8988T (cell line): ENCODE measurements around the gene SYT5.
"Not testable (repeated sequence)": the region's sequence is repeated elsewhere in the genome, so short reads cannot be mapped to it uniquely, and the experiment has no call there.

ENCODE experiments used
- DNase-seq: peaks from one replicate; pipeline ENCODE4 v3.0.0; 2011

SYT5 gene

DNA sequence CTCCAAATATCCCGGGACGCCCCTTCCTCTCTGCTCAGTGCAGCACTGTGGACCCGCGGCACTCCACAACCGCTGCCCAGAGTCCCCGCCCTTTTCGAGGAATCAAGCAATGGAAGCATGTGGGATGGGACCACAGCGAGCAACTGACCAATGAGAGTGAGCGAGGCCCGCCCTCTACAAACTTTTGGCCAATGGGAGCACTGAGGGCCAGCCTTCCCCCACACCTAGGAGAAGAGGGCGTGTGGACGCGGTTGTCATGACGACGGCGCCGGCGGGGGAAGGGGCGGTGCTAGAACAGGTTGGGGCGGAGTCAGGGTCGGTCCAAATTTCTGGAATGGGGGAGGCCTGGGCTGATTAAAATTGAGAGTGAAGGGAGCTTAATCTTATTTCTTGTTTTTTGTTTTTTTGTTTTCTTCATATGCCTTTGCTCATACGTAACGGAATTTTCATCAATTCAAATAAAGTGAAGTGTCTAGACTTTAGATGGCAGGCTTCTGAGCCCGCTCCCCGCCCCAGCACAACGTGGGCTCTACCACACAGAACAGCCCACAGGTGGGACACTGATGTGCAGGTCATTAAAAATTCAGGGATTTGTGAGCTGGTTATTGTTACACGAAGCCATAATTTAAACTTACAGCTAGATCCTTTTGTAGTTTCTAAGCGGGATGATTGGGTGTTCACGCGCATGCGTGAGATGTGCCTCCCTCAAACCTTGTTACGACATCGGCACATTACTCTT is 13.4 kb downstream of the SYT5 start, which contains the start of gene DNAAF3:
DNAAF3 (minus strand) TSS at position 84 of the 739 bp plus-strand sequence. CDS start 200 bp downstream, outside the sequence.
- peak; percentile 94 for DNase-seq

DNA sequence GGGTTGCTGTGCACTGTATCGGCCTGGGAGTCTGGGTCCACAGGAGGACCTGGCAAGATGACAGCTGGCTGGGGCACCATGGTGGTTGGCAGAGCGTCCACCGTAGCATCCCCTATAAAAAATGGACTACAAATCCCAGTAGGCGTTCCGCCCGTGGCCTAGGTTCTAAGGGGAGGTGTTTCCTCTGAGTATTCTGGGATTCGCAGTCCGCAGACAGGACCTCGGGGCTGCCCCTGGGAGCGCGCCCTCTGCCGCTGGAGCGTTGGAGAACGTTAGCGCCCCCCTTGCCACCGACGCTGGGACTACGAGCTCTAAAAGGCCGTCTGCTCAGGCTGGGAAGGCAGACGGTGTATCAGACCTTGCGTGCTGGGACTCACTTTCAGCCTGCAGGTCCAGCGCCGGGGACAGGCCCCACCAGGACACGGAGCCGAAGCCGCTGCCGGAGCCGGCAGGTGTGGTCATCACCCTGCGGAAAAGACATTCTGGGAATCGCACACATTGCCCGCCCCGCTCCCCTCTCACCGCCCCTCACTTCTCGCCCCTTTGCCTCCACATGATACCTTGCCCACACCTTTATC is 14.0 kb downstream of the SYT5 start:
- peak; percentile 75 for DNase-seq

DNA sequence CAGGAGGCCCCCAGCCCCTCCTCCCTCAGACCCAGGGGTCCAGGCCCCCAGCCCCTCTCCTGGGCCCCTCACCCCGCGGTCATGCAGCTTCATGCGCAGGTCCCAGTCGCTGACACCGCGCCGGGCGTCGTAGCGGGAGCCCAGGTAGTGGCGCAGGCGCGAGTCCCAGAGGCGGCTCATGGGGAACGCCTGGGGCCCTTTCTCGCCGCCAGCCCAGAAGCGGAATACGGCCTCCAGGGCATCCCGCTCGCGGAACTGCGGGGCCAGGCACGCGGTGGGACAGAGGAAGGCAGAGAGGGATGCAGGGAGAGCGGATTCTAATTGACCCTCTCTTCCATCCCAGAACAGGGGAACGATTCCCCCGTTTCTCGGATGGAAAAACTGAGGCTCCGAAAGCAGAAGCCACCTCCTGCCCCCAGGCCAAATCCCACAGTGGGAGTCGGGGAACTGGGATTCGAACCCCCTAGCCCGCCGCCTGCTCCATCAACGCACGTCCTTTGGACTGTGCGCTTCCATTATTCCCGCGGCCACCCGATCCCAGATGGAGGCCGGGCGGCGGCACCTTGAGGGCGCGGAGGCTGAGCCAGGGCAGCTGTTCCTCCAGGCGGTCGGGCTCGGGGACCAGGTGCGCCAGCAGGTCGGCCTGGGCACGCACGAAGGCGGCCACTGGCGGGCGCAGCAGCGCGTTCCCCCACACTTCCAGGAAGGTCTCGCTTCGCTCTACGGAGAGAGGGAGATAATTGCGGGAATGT is 18.3 kb downstream of the SYT5 start:
- no peak for DNase-seq

DNA sequence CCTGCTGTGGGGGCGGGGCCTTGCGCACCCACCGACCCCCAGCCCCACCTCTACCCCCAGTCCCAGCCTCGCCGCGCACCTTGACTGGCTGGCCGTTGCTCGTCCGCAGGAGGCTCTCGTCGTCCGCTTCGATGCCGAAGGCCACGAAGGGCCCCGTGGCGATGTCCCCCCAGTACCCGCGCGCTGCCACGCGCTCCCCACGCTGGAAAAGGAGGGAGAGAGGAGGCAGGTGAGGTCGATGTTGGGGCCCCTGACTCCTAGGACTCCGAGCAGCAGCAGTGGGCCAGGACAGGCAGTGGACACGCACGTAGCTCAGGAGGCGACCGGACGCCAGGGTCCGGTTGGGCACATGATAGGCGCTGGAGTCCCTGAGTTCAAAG is 19.1 kb downstream of the SYT5 start:
- no peak for DNase-seq

DNA sequence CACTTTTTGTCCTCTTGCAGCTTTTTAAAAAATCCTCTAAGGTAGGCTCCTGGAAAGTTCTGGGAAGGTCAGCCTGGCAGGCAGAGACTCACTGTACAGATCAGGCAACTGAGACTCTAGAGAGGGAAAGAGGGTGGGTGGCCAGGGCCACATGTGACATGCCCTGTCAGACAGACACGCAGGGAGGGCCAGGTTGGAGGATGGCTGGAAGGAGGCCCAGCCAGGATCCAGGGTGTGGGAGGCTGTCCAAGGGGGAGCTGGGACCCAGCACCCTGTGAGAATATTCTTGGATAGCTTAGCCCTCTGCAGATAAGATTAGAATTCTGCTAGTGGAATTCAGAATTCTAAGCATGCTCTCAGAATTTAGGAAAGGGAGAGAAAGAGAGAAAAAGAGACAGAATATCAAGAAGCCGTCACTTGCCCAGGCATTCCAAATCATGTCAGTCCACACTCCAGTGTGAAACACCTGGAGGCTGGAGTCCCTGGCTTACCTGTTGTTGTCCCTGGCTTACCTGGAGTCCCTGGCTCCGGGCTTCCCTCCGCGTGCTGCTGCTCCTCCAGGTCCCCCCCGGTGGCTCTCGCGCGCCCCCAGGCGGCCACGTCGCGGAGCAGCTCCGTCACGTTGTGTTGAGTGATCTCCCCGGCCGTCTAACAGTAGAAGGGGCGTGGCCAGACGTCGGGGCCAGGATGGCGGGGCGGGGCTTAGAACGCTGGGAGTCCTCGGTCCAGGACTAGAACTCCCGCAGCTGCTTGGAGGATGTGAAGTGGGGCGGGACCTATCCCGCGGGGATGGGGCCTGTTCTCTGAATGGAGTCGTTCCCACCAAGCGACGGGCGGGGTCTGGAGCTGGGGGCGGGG is 19.7 kb downstream of the SYT5 start:
- DNase-seq: peak; percentile 97

DNA sequence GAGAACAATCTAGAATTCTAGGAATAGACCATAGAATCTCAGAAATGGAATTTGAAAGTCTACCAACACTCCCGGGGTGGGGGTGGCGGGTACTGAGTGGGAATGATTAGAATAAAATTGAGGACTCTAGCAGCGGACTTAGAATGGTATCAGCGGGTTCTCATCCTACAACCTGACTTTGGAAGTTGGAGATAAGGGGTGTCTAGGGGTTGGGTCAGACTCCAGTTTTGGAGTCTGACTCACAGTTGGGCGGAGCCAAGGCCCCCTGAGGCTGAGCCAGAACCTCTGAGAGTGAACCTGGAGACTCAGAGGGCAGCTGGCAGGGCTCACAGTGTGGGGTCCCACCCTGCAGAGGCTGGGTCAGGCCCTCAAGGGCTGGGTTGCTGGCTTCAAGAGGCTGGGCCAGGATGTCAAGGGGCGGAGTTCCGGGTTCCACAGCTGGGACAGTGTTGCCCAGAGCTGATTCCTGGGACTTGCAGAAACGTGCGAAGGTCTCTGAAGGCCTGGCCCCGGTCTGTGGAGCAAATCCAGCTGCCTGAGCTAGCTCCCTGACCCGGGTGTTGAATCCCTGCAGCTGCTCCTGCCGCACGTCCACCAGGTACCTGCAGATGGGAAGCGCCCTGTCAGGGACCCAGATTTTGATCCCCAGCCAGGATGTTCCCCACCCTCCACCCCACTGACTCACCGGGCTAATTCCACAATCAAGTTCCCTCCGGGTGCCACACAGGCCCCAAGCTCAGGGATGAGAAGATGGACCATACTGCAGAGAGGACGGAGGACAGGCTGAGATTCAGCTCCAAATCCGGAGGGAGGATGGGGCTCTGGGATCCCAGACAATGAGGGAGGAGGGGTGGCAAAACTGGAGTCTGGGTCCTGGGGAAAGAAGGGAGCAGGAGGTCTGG is 21.0 kb downstream of the SYT5 start:
- DNase-seq: no peak

DNA sequence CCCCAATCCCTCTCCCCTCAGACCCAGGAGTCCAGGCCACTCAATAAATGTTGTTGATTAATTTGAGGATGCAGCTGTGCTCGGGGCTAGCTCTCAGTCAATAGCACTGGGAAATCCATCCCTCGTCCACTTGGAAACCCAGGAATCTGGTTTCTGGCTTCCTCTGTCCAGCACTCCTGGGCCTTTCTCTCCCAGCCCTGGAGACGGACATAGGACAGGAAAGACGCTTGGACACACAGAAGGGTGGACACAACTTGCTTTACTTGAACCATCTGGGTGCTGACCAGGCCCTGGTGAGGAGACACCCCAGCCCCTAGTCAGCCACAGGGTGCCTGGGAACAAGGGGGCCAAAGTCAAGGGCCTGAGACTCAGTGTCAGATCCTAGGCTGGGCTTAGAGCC is 21.7 kb downstream of the SYT5 start:
- no peak for DNase-seq

DNA sequence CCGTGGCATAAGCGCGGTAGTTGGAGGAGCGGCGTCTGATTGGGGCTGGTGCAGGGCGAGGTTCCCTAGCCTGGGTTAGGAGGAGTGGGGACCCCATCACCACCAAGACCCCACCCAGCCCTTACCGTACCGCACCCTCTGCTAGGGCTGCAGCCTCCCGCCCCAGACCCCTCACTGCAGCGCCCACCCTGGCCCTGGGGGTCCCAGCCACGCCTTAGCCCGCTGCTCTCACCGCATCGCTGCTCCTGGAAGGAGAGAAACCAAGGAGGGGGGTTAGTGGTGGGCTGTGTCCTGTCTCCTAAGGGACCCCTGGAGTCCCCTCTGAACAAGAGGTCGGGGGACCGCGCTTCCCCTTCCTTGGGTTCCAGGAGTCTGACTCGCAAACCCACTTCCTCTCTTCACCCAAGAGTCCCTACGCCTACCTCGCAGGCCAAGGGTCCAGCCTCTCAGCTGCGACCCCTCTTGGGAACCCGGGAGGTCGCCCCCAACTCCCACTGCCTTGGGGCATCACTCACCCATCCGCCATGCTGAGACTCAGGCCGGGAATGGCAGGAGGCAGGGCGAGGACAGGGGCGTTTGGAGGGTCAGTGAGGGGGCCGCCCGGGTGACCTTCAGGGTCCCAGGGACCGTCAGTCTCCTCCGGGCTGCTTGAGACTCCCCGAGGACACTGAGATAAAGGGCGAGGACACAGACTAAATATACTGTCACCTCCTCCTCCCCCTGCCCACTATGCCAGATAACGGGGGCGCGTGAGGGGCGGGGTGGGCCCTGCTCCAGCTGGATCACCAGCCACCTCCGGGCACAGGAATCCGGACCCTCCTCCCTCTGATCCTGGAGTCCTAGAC is 22.8 kb downstream of the SYT5 start, which contains the start of gene TNNI3:
TNNI3 (minus strand) TSS at position 669 of the 845 bp plus-strand sequence; CDS start at position 526, 143 bp downstream.
- DNase-seq: no peak

DNA sequence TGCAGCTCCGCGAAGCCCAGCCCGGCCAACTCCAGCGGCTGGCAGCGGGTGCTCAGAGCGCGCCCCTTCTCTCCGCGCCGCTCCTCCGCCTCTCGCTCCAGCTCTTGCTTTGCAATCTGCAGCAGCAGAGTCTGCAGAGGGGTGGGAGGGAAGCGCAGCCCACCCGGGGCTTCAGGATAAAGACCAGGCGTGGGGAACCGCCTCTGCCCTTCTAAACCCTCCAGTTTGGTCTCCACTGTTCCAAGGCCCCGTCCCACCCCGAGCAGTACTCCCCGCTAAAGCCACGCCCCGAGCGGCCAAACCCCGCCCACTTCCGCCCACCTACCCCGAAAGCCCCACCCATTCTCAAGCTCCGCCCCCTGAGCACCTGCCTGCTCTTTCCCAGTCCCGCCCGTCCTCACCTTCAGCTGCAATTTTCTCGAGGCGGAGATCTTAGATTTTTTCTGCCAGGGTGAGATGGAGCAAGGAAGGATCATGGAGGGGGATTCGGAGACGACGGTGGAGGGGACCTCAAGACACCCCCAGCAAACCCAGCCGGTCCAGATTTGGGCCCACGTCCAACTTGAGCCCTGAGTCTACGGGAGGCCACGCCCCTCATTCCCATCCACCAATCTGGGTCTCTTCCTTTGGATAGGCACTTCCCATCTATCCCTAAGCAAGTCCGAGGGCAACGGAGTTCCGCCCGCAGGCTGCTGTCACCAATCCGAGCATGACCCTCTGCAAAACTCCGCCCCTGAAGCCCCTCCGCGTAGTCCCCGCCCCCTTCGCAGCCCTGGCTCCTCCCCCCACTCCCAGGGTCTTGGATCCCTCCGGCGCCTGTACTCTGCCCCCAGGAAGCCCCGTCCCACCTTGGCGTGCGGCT is 23.7 kb downstream of the SYT5 start:
- peak; percentile 75 for DNase-seq

DNA sequence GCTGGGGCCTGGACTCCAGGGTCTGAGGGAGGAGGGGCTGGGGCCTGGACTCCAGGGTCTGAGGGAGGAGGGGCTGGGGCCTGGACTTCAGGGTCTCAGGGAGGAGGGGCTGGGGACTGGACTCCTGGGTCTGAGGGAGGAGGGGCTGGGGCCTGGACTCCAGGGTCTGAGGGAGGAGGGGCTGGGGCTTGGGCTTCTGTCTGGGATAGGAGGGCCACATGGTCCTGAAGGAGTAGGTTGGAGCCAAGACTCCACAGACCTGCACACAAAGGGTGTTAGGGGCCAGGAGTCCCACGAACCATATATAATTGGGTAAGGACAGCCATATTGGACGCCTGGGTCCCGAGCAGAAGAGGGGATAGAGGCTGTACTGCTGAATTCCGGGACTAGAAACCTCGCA is 24.3 kb downstream of the SYT5 start:
- DNase-seq: not testable (repeated sequence)

DNA sequence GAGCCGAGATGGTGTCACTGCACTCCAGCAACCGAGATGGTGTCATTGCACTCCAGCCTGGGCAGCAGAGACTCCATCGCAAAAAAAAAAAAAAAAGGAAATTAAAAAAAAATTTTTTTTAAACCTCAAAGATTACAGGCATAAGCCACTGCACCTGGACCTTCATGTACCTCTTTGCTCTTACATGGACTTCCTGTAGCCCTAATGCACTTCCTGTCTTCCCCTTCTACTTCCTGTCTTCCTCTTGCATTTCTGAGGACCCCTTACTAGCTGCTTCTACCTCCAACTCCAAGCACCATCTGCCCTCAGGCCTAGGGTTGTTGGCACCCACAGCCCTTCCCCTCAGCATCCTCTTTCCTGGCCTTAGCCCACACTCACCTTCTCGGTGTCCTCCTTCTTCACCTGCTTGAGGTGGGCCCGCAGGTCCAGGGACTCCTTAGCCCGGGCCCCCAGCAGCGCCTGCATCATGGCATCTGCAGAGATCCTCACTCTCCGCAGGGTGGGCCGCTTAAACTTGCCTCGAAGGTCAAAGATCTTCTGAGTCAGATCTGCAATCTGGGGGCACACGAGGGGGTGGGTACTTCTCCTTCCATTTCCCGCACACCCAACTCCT is 26.3 kb downstream of the SYT5 start:
- no peak for DNase-seq

DNA sequence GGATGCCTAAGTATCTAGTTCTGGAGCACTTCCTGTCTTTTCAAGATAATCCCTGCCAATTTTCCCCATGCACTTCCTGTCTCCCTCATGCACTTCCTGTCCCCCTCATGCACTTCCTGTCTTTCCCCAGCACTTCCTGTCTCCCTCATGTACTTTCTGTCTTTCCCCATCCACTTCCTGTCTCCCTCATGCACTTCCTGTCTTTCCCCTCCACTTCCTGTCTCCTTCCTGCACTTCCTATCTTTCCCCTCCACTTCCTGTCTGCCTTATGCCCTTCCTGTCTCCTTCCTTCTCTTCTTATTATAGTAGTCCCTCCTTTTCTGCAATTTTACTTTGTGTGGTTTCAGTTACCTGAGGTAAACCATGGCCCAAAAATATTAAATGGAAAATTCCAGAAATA is 28.1 kb downstream of the SYT5 start:
- DNase-seq: no peak

DNA sequence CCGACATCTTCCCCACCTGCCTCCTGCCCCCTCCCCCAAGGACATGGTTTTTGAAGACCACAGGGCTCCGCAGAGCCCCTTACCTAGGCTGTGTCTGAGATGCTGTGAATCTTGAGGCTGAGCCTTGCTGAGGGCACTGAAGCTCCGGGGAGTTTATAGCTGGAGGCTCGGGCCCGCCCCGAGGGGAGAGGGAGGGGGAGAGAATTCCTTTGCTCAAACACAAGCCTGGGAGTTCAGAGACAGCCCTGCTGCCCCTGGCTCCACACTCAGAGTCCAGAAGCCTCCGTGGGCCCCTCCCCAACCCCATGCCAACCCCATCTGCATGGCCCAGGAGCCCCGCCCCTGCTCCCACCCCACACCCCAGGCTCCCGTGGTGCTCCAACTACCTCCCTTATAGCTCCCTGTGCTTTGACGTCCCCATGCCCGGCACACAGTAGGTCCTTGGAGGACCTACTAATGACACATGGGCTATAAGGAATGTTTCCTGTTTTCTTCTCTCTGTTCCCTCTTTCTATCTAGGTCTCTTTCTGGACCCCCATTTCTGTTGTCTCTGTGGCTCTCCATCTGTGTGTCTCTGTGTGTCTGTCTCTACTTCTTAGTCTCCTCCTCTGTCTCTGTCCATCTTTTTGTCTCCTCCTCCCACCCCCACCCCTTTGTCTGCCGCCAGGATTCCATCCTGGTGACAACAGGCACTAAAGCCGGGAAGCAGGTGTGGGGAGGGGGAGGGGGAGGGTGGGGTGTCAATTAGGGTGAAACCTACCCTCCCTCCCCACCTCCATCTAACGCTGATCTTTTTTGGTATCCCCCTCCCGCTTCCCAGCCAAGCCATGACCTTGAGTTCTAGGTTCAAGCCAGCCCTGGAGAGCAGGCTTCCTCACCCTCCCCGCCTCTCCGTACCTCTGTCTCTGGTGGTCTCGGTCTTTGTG is 30.7 kb downstream of the SYT5 start, which contains the start of gene TNNT1:
TNNT1 (minus strand) TSS at position 129 of the 926 bp plus-strand sequence. CDS start 2,049 bp downstream, outside the sequence.
- DNase-seq: no peak

DNA sequence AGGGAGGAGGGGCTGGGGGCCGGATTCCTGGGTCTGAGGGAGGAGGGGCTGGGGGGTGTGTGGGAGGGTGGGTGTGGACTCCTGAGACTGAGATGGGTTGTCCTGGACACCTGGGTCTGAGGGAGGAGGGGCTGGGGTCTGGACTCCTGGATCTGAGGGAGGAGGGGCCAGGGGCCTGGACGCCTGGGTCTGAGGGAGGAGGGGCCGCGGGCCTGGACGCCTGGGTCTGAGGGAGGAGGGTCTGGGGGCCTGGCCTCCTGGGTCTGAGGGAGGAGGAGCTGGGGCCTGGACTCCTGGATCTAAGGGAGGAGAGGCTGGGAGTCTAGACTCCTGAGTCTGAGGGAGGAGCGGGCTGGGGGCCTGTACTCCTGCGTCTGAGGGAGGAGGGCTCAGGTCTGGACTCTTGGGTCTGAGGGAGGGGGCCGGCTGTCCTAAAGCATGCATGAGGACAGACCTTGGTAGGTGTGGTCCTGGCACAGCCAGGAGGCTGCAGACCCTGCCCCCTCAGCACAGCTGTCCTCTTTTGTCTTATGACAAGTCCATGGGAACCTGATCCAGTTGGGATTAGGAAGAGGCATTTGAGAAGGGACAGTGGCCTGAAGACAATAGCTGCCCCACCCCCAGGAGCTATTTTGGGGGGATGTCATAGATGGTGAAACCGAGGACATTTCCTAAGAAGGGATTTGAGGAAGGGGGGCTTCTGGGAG is 32.4 kb downstream of the SYT5 start:
- DNase-seq: no peak

DNA sequence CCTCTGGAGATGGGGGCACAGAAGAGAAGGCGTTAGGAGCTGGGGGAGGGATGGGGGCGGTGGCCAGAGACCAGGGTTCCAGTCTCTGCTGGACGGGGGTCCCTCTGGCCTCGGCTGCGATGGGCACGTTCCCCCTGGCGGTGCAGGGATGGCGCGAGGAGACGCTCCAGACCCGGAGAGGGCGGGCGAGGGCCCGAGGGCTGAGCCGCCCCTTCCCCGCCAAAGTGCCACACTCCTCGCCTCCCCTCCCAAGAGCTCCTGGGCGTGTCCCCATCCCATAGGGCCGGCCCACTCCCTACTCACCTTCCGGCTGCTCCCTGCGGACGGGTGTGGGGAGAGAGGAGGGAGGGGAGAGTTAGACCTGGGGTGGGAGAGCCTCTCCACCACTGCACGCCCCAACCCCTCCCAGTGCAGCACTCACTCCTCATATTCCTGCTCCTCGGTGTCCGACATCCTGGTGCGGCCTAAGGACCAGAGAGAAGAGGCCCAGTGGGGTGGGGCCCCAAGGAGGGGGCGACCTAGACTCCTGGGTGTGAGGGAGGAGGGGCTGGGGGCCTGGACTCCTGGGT is 33.3 kb downstream of the SYT5 start:
- peak; percentile 59 for DNase-seq

DNA sequence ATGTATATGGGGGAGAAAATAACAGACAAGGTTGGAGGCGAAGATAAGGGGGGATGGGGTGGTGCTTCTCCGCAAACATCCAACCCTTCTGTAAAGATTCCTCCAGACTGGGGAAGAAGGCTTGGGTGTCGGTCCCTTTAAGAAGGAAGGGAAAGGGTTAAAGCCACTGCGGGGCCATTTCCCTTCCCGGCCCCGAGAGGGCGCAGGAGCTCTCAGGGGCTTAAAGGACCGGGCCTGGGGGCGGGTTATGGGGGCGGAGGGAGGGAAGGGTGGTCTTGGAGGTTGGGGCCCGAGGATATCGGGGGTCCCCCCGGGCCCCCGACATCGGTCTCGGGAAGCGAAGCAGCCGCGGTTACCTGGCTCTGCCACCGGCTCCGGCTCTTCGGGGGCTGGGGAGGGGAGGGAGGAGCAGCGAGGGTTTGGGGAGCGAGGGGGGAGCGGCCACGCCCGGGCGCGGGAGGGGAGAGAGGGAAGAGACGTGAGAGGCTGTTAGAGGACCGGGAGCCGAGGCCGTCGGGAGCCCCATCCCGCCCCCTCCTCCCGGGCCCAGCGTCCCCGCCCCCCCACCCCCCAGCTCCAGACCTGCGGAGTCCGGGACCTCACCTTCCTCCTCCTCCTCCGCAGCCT is 33.9 kb downstream of the SYT5 start:
- DNase-seq: peak; percentile 53
